ENCODE data around the gene HIVEP1. TPM values are rescaled to one million over a fixed set of nuclear protein-coding genes. Genes with fewer than 3 reads are reported as not detected.

HIVEP1 gene
- total and polyA plus RNA-seq, 3 donors from 2014 or later, result 15.5 to 53.3 (median 44.1) TPM

- H3K4me3 ChIP-seq, result no peak overlapping the region
- TF ChIP-seq POLR2A (IDR thresholded peaks at IDR 0.05), result no peak
- TF ChIP-seq, protein P1, sequence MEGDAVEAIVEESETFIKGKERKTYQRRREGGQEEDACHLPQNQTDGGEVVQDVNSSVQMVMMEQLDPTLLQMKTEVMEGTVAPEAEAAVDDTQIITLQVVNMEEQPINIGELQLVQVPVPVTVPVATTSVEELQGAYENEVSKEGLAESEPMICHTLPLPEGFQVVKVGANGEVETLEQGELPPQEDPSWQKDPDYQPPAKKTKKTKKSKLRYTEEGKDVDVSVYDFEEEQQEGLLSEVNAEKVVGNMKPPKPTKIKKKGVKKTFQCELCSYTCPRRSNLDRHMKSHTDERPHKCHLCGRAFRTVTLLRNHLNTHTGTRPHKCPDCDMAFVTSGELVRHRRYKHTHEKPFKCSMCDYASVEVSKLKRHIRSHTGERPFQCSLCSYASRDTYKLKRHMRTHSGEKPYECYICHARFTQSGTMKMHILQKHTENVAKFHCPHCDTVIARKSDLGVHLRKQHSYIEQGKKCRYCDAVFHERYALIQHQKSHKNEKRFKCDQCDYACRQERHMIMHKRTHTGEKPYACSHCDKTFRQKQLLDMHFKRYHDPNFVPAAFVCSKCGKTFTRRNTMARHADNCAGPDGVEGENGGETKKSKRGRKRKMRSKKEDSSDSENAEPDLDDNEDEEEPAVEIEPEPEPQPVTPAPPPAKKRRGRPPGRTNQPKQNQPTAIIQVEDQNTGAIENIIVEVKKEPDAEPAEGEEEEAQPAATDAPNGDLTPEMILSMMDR (IDR thresholded peaks at IDR 0.05), result no peak
- H3K9me3 ChIP-seq, result no peaks in the 10 kb centered on the region
- no peaks in the 10 kb centered on the region for H3K36me3 ChIP-seq (ENCODE audit: low read depth, missing control alignments)
- no peaks in the 10 kb centered on the region for H3K4me1 ChIP-seq
- no peaks in the 10 kb centered on the region for H3K27me3 ChIP-seq
- intact Hi-C loops (cut with DNase I; ENCODE audit: low total_unique reads), result no loop called here
- no peak overlapping the region for H3K27ac ChIP-seq
- DNase-seq, result no peak
- WGBS, 2 donors, result 93 to 100% methylated on average over 1 of the region's 1 CpG
These were observed 113.9 kb downstream of the HIVEP1 start for GRCh38 chr6:12126051-12126450.

- Histone ChIP-seq H3K9me3 (no peaks in the 10 kb centered on the region), H3K4me3 (no peak overlapping the region), H3K36me3 (ENCODE audit: low read depth, missing control alignments) (no peaks in the 10 kb centered on the region), H3K27ac (no peak overlapping the region), H3K27me3 (no peaks in the 10 kb centered on the region), H3K4me1 (no peaks in the 10 kb centered on the region)
- TF ChIP-seq POLR2A (IDR thresholded peaks at IDR 0.05), result no peak
- TF ChIP-seq, protein P1 (IDR thresholded peaks at IDR 0.05), result no peak
- WGBS, 2 donors, result 69 to 73% methylated on average over 1 of the region's 1 CpG
- intact Hi-C loops (cut with DNase I; ENCODE audit: low total_unique reads), result no loop called here
- no peak for DNase-seq
These were observed 117.4 kb downstream of the HIVEP1 start for GRCh38 chr6:12129523-12129922.

GRCh38 chr6:12132351-12133222, 120.5 kb downstream of the HIVEP1 start:
- 81 to 83% methylated on average over 4 of the region's 4 CpGs for WGBS, 2 donors
- no peak for DNase-seq
- intact Hi-C loops (cut with DNase I; ENCODE audit: low total_unique reads), result no loop called here

GRCh38 chr6:12134581-12134980, 122.5 kb downstream of the HIVEP1 start:
- no peak for DNase-seq
- Histone ChIP-seq H3K4me1 (no peaks in the 10 kb centered on the region), H3K9me3 (no peaks in the 10 kb centered on the region), H3K4me3 (no peak overlapping the region), H3K27me3 (no peaks in the 10 kb centered on the region), H3K27ac (no peak overlapping the region), H3K36me3 (ENCODE audit: low read depth, missing control alignments) (no peaks in the 10 kb centered on the region)
- intact Hi-C loops (cut with DNase I; ENCODE audit: low total_unique reads), result no loop called here
- 79 to 93% methylated on average over 1 of the region's 1 CpG for WGBS, 2 donors
- TF ChIP-seq, protein P1 (IDR thresholded peaks at IDR 0.05), result no peak
- TF ChIP-seq POLR2A (IDR thresholded peaks at IDR 0.05), result no peak

More at GRCh38 chr6:12132351-12133222, 120.5 kb downstream of the HIVEP1 start:
- H3K9me3 ChIP-seq, result no peaks in the 10 kb centered on the region
- no peak overlapping the region for H3K4me3 ChIP-seq
- no peak for TF ChIP-seq POLR2A (IDR thresholded peaks at IDR 0.05)
- TF ChIP-seq, protein P1 (IDR thresholded peaks at IDR 0.05), result no peak
- no peaks in the 10 kb centered on the region for H3K4me1 ChIP-seq
- no peaks in the 10 kb centered on the region for H3K36me3 ChIP-seq (ENCODE audit: low read depth, missing control alignments)
- H3K27me3 ChIP-seq, result no peaks in the 10 kb centered on the region
- no peak overlapping the region for H3K27ac ChIP-seq

Data from testis (tissue), 3 donors.